CD4-positive, alpha-beta T cell (primary cell): ENCODE data around the gene R3HCC1L. TPM values are rescaled to one million over a fixed set of nuclear protein-coding genes. Genes with fewer than 3 reads are reported as not detected.
"Not testable (repeated sequence)": the region's sequence is repeated elsewhere in the genome, so short reads cannot be mapped to it uniquely, and the experiment has no call there.

Source experiments
- ATAC-seq: fragments of 200-7000 bp; cut with Tn5 transposase; one replicate; pipeline ENCODE4 v1.10.0; 2022; ENCODE audit warnings: mild to moderate bottlenecking; ENCODE audit not compliant: poor library complexity
- CTCF ChIA-PET: fragments of 350-600 bp; sonication (Branson Sonifier 250); formaldehyde crosslinking; loops from one replicate; lab custom pipeline; 2021; ENCODE audit warnings: antibody characterized with exemption, inconsistent platforms; lab: Charles Lee
- POLR2A ChIA-PET: fragments of 350-600 bp; sonication (Branson Sonifier 250); formaldehyde crosslinking; loops from one replicate; lab custom pipeline; 2021; ENCODE audit warnings: antibody characterized with exemption, inconsistent platforms; lab: Charles Lee
- DNase-seq, 14 experiments: peaks; one replicate each; pipeline ENCODE4 v3.0.0-alpha.2; 2013 to 2020; ENCODE audit warnings: mixed read lengths in 2 of 14
- H3K27ac ChIP-seq, 2 donors: one replicate each; pipeline versions ENCODE4 v1.5.1 to v1.7.0; 2013; ENCODE audit warnings: low read length in 2 of 2, low read depth in 1 of 2, mild to moderate bottlenecking in 1 of 2
- H3K27me3 ChIP-seq, 2 experiments: 1 replicate in 1 of 2; 2 replicates in 1 of 2; pipeline versions ENCODE4 v1.6.1 to v1.7.0; 2013; ENCODE audit warnings: low read length in 2 of 2, control low read depth in 1 of 2, mild to moderate bottlenecking in 1 of 2, moderate library complexity in 1 of 2; ENCODE audit not compliant: insufficient read depth in 2 of 2, control insufficient read depth in 1 of 2
- H3K36me3 ChIP-seq: one replicate; pipeline ENCODE4 v1.6.1; 2013; ENCODE audit warnings: low read length, control low read depth; ENCODE audit not compliant: insufficient read depth
- H3K4me1 ChIP-seq: one replicate; pipeline ENCODE4 v1.6.1; 2013; ENCODE audit warnings: low read length, control low read depth; ENCODE audit not compliant: insufficient read depth
- H3K4me3 ChIP-seq: one replicate; pipeline ENCODE4 v1.5.1; 2013; ENCODE audit warnings: mild to moderate bottlenecking, low read length, moderate library complexity
- H3K9me3 ChIP-seq, 2 experiments: 1 replicate in 1 of 2; 2 replicates in 1 of 2; pipeline versions ENCODE4 v1.6.1 to v1.7.0; 2013; ENCODE audit warnings: low read length in 2 of 2, mild to moderate bottlenecking in 2 of 2, control low read depth in 1 of 2, moderate library complexity in 1 of 2; ENCODE audit not compliant: control insufficient read depth in 1 of 2, insufficient read depth in 1 of 2
- H3K27ac Mint-ChIP-seq: one replicate; pipeline ENCODE4 v1.8.0; 2020; ENCODE audit warnings: mixed read lengths
- H3K27me3 Mint-ChIP-seq: one replicate; pipeline ENCODE4 v1.8.0; 2021; ENCODE audit warnings: mixed read lengths
- H3K36me3 Mint-ChIP-seq: one replicate; pipeline ENCODE4 v1.8.0; 2021; ENCODE audit warnings: low read depth, mixed read lengths
- H3K4me1 Mint-ChIP-seq: one replicate; pipeline ENCODE4 v1.8.0; 2021; ENCODE audit warnings: low read depth, mixed read lengths
- H3K4me3 Mint-ChIP-seq: one replicate; pipeline ENCODE4 v1.8.0; 2020; ENCODE audit warnings: mild to moderate bottlenecking, mixed read lengths
- H3K9me3 Mint-ChIP-seq: one replicate; pipeline ENCODE4 v1.8.0; 2020; ENCODE audit warnings: mixed read lengths
- intact Hi-C, 2 experiments: fragments of 100-400 bp; cut with DNase I in 1 of 2; cut with micrococcal nuclease in 1 of 2; formaldehyde crosslinking; loops; one replicate each; pipeline versions ENCODE4 v1.15.1 to v1.9.0; 2023 to 2025; cut with DNase I, micrococcal nuclease
- total RNA-seq, 174 experiments: library from RNA in 2 of 174; stranded (reverse) in 2 of 174; gene quantifications; one replicate each; pipeline ENCODE4 v1.2.3 and lab custom pipeline; 2021 to 2026
- TF ChIP-seq, protein P1 (sequence below): fragments of 200-600 bp; IDR thresholded peaks from one replicate; pipeline ENCODE4 v1.8.0; 2022; ENCODE audit warnings: antibody characterized with exemption, mild to moderate bottlenecking

Gene R3HCC1L
- total RNA-seq, 2 experiments from 2014 or later = 12.7 to 13.7 TPM

- TF ChIP-seq, protein P1, sequence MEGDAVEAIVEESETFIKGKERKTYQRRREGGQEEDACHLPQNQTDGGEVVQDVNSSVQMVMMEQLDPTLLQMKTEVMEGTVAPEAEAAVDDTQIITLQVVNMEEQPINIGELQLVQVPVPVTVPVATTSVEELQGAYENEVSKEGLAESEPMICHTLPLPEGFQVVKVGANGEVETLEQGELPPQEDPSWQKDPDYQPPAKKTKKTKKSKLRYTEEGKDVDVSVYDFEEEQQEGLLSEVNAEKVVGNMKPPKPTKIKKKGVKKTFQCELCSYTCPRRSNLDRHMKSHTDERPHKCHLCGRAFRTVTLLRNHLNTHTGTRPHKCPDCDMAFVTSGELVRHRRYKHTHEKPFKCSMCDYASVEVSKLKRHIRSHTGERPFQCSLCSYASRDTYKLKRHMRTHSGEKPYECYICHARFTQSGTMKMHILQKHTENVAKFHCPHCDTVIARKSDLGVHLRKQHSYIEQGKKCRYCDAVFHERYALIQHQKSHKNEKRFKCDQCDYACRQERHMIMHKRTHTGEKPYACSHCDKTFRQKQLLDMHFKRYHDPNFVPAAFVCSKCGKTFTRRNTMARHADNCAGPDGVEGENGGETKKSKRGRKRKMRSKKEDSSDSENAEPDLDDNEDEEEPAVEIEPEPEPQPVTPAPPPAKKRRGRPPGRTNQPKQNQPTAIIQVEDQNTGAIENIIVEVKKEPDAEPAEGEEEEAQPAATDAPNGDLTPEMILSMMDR = no peak
- no peaks in the 10 kb centered on the region for H3K27me3 Mint-ChIP-seq
- H3K27me3 ChIP-seq = no peaks in the 10 kb centered on the region
- ChIA-PET CTCF (no interaction called here), POLR2A (interaction anchor here (1.2 kb wide), 1 partner anchor 10 kb away, joined by 3 read pairs; the partner anchor contains the start of gene R3HCC1L)
- intact Hi-C loops = no loop called here
- peaks cover 73% of the 10 kb centered on the region for H3K4me1 Mint-ChIP-seq
- H3K9me3 Mint-ChIP-seq = peaks cover 11% of the 10 kb centered on the region
- no peak for DNase-seq
- H3K36me3 ChIP-seq = no peaks in the 10 kb centered on the region
- no peak overlapping the region for H3K27ac ChIP-seq
- ATAC-seq = no peak
- H3K27ac Mint-ChIP-seq = no peak overlapping the region
- no peak overlapping the region for H3K4me3 ChIP-seq
- peaks cover 0 to 20% of the 10 kb centered on the region in 2 experiments for H3K9me3 ChIP-seq
- no peaks in the 10 kb centered on the region for H3K4me1 ChIP-seq
- no peak overlapping the region for H3K4me3 Mint-ChIP-seq
- peaks cover 55% of the 10 kb centered on the region for H3K36me3 Mint-ChIP-seq
Observed at GRCh38 chr10:98144985-98145384, 10.5 kb downstream of the R3HCC1L start.

DNA sequence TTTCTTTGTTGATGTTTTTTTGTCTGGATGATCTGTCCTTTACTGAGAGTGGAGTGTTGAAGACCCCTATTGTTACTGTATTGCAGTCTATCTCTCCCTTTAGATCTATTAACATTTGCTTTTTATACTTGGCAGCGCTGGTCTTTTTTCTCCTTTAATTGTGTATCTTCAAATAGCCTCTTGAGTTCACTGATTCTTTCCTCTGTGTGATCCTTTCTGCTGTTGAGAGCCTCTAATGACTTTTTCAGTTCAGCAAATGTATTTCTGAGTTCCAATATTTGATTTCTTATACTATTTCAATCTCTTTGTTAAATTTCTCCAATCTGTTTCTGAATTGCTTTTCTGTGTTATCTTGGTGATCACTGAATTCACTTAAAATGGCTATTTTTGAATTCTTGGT lies 15.4 kb downstream of the R3HCC1L start:
- H3K9me3 Mint-ChIP-seq = peaks cover 14% of the 10 kb centered on the region
- no peak overlapping the region for H3K4me3 Mint-ChIP-seq
- intact Hi-C loops = no loop called here
- ATAC-seq (no peak), DNase-seq (no peak)
- no peaks in the 10 kb centered on the region for H3K27me3 ChIP-seq
- peaks cover 83% of the 10 kb centered on the region for H3K36me3 Mint-ChIP-seq
- POLR2A ChIA-PET = no interaction called here
- peaks cover 4 to 24% of the 10 kb centered on the region in 2 experiments for H3K9me3 ChIP-seq
- no peaks in the 10 kb centered on the region for H3K27me3 Mint-ChIP-seq
- TF ChIP-seq, protein P1 = no peak
- no peaks in the 10 kb centered on the region for H3K4me1 ChIP-seq
- H3K4me3 ChIP-seq = no peak overlapping the region
- H3K4me1 Mint-ChIP-seq = peaks cover 55% of the 10 kb centered on the region
- H3K27ac ChIP-seq = no peak overlapping the region
- peaks cover 8% of the 10 kb centered on the region for H3K36me3 ChIP-seq
- CTCF ChIA-PET = no interaction called here
- no peak overlapping the region for H3K27ac Mint-ChIP-seq

- Histone ChIP-seq H3K4me1 (no peaks in the 10 kb centered on the region), H3K27me3 (no peaks in the 10 kb centered on the region), H3K36me3 (peaks cover 8% of the 10 kb centered on the region), H3K4me3 (no peak overlapping the region), H3K9me3 (peaks cover 4 to 24% of the 10 kb centered on the region in 2 experiments), H3K27ac (no peak overlapping the region)
- H3K4me1 Mint-ChIP-seq = peaks cover 53% of the 10 kb centered on the region
- H3K27ac Mint-ChIP-seq = no peak overlapping the region
- ATAC-seq = no peak
- TF ChIP-seq, protein P1 = no peak
- ChIA-PET CTCF (no interaction called here), POLR2A (no interaction called here)
- peaks cover 82% of the 10 kb centered on the region for H3K36me3 Mint-ChIP-seq
- intact Hi-C loops = no loop called here
- DNase-seq = no peak
- peaks cover 14% of the 10 kb centered on the region for H3K9me3 Mint-ChIP-seq
- H3K27me3 Mint-ChIP-seq = no peaks in the 10 kb centered on the region
- H3K4me3 Mint-ChIP-seq = no peak overlapping the region
Observed at GRCh38 chr10:98150544-98150943, 16.1 kb downstream of the R3HCC1L start.

DNA sequence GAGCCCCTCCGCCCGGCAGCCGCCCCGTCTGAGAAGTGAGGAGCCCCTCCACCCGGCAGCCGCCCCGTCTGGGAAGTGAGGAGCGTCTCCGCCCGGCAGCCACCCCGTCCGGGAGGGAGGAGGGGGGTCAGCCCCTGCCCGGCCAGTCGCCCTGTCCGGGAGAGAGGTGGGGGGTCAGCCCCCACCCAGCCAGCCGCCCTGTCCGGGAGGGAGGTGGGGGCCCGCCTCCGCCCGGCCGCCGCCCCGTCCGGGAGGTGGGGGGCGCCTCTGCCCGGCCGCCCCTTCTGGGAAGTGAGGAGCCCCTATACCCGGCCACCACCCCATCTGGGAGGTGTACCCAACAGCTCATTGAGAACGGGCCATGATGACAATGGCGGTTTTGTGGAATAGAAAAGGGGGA lies 18.3 kb downstream of the R3HCC1L start:
- H3K4me1 Mint-ChIP-seq = peaks cover 49% of the 10 kb centered on the region
- Histone ChIP-seq H3K9me3 (peaks cover 4 to 19% of the 10 kb centered on the region in 2 experiments), H3K36me3 (peaks cover 25% of the 10 kb centered on the region)
- H3K9me3 Mint-ChIP-seq, H3K27me3 ChIP-seq, H3K27me3 Mint-ChIP-seq, H3K4me3 Mint-ChIP-seq, H3K27ac ChIP-seq, intact Hi-C loops, H3K4me3 ChIP-seq, DNase-seq, CTCF ChIA-PET, H3K4me1 ChIP-seq, POLR2A ChIA-PET, ATAC-seq, H3K27ac Mint-ChIP-seq: not testable (repeated sequence)
- H3K36me3 Mint-ChIP-seq = peaks cover 86% of the 10 kb centered on the region

DNA sequence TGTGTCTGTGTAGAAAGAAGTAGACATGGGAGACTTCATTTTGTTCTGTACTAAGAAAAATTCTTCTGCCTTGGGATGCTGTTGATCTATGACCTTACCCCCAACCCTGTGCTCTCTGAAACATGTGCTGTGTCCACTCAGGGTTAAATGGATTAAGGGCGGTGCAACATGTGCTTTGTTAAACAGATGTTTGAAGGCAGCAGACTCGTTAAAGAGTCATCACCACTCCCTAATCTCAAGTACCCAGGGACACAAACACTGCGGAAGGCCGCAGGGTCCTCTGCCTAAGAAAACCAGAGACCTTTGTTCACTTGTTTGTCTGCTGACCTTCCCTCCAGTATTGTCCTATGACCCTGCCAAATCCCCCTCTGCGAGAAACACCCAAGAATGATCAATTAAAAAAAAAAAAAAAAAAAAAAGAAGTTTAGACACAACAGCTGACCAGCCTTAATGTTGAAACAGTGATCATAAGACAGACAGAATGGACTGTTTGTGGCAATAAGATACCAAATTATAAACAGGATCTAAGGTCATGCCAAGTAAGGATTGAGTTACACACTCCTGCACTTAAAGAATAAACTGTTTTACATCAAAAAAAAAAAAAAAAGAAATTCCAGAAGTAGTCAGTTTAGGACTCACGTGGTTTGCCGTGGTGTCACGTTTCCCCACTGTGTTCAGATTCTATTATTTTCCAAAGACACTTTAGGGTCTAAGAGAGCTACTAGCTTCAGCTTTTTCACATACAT lies 18.9 kb downstream of the R3HCC1L start:
- H3K27me3 ChIP-seq, H3K27me3 Mint-ChIP-seq, H3K4me1 ChIP-seq, H3K4me3 Mint-ChIP-seq, H3K4me3 ChIP-seq, H3K9me3 Mint-ChIP-seq, intact Hi-C loops, DNase-seq, CTCF ChIA-PET, POLR2A ChIA-PET, H3K27ac Mint-ChIP-seq, ATAC-seq, H3K27ac ChIP-seq: not testable (repeated sequence)
- Mint-ChIP-seq H3K4me1 (peaks cover 47% of the 10 kb centered on the region), H3K36me3 (peaks cover 86% of the 10 kb centered on the region)
- Histone ChIP-seq H3K9me3 (peaks cover 4 to 19% of the 10 kb centered on the region in 2 experiments), H3K36me3 (peaks cover 25% of the 10 kb centered on the region)
